OCI-LY1 (cell line): ENCODE data around the gene TES.

Experiments used
- EZH2 ChIP-seq: fragments of 200-600 bp; sonication (generic), shearing (Covaris generic); IDR thresholded peaks from 2 replicates; pipeline ENCODE4 v1.8.0; 2017; ENCODE audit warnings: borderline replicate concordance, mixed run types, mild to moderate bottlenecking, antibody characterized with exemption, low read length, moderate library complexity, mixed read lengths
- TF ChIP-seq, protein P1 (sequence below): fragments of 200-600 bp; sonication (generic), shearing (Covaris generic); IDR thresholded peaks from 2 replicates; pipeline ENCODE4 v1.5.1; 2017; ENCODE audit warnings: mild to moderate bottlenecking, antibody characterized with exemption, low read length, moderate library complexity, mixed read lengths

- TF ChIP-seq, protein P1, sequence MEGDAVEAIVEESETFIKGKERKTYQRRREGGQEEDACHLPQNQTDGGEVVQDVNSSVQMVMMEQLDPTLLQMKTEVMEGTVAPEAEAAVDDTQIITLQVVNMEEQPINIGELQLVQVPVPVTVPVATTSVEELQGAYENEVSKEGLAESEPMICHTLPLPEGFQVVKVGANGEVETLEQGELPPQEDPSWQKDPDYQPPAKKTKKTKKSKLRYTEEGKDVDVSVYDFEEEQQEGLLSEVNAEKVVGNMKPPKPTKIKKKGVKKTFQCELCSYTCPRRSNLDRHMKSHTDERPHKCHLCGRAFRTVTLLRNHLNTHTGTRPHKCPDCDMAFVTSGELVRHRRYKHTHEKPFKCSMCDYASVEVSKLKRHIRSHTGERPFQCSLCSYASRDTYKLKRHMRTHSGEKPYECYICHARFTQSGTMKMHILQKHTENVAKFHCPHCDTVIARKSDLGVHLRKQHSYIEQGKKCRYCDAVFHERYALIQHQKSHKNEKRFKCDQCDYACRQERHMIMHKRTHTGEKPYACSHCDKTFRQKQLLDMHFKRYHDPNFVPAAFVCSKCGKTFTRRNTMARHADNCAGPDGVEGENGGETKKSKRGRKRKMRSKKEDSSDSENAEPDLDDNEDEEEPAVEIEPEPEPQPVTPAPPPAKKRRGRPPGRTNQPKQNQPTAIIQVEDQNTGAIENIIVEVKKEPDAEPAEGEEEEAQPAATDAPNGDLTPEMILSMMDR: no peak
- no peak for TF ChIP-seq EZH2
These were observed 16.8 kb upstream of the TES start for GRCh38 chr7:116193329-116194087.
